Fibroblast of villous mesenchyme (primary cell): ENCODE measurements around the gene RAB8A. TPM values are rescaled to one million over a fixed set of nuclear protein-coding genes. Genes with fewer than 3 reads are reported as not detected.

Experiments
- DNase-seq: peaks from one replicate; pipeline ENCODE4 v3.0.0-alpha.2; 2010; ENCODE audit warnings: low read depth
- H3K4me3 ChIP-seq: 2 replicates; pipeline ENCODE4 v1.5.1; 2011; ENCODE audit warnings: low read depth, mild to moderate bottlenecking, low read length
- CTCF ChIP-seq: IDR thresholded peaks from 2 replicates; pipeline ENCODE4 v1.5.1; 2012; ENCODE audit warnings: low read depth, mild to moderate bottlenecking, low read length; ENCODE audit not compliant: insufficient read depth
- total RNA-seq: library from RNA; depleted of rRNA; stranded (reverse); fragments of >200 nt; gene quantifications from 2 replicates; pipeline ENCODE4 v1.2.3, GENCODE V29; 2012

The RAB8A gene
- total RNA-seq, result 72.5 and 92.0 TPM in 2 replicates

- H3K4me3 ChIP-seq, result peak within 1 kb of the TSS; percentile 99
- peak; percentile 85 for TF ChIP-seq CTCF
- peak; percentile 99 for DNase-seq
Measured at GRCh38 chr19:16111160-16111908, at the start of gene RAB8A. Gene RAB8A, plus strand, starts transcription at chr19:16111889. Its CDS starts 13 bp downstream, at chr19:16111902.

GRCh38 chr19:16061943-16062342, 49.7 kb upstream of the RAB8A start:
- DNase-seq, result no peak
- no peak for TF ChIP-seq CTCF
- no peak overlapping the region for H3K4me3 ChIP-seq

- DNase-seq, result no peak
- H3K4me3 ChIP-seq, result no peak overlapping the region
- TF ChIP-seq CTCF, result peak; percentile 94
Measured at GRCh38 chr19:16062789-16063188, 48.9 kb upstream of the RAB8A start.

GRCh38 chr19:16064209-16064889, 47.3 kb upstream of the RAB8A start:
- H3K4me3 ChIP-seq, result no peak overlapping the region
- no peak for TF ChIP-seq CTCF
- no peak for DNase-seq

- H3K4me3 ChIP-seq, result no peak overlapping the region
- peak; percentile 63 for DNase-seq
- peak; percentile 29 for TF ChIP-seq CTCF
Measured at GRCh38 chr19:16066611-16067104, 45.0 kb upstream of the RAB8A start.

- DNase-seq, result peak; percentile 66
- TF ChIP-seq CTCF, result no peak
- peak overlapping the region; percentile 45 for H3K4me3 ChIP-seq
Measured at GRCh38 chr19:16067205-16067938, 44.3 kb upstream of the RAB8A start.
